NCI-H2029 treated with DMSO at 0.1 percent for 48 hours (cell line): ENCODE data around the gene CLPSL2.
A peak's percentile ranks its signal among the peaks of the same experiment; 100 is the strongest.

Experiments
- DNase-seq: peaks from one replicate; lab custom pipeline; 2025; lab: John Stamatoyannopoulos, UW

Gene CLPSL2

GRCh38 chr6:35787266-35788218 is 11.1 kb downstream of the CLPSL2 start:
- no peak for DNase-seq

GRCh38 chr6:35788423-35788982 is 12.1 kb downstream of the CLPSL2 start:
- DNase-seq = no peak

GRCh38 chr6:35790683-35791082 is 14.3 kb downstream of the CLPSL2 start:
- no peak for DNase-seq

- DNase-seq = no peak
Observed at GRCh38 chr6:35794536-35795452, 18.4 kb downstream of the CLPSL2 start.

- DNase-seq = no peak
Observed at GRCh38 chr6:35795453-35796071, 19.2 kb downstream of the CLPSL2 start.

GRCh38 chr6:35796236-35796635 is 19.8 kb downstream of the CLPSL2 start:
- DNase-seq = no peak

- no peak for DNase-seq
Observed at GRCh38 chr6:35797837-35798526, 21.6 kb downstream of the CLPSL2 start.

- no peak for DNase-seq
Observed at GRCh38 chr6:35798706-35799105, 22.3 kb downstream of the CLPSL2 start.

- no peak for DNase-seq
Observed at GRCh38 chr6:35801148-35801547, 24.8 kb downstream of the CLPSL2 start.

- peak; percentile 36 for DNase-seq
Observed at GRCh38 chr6:35804996-35805736, 28.8 kb downstream of the CLPSL2 start, which contains the start of gene LHFPL5. LHFPL5 (plus strand) TSS chr6:35805352; CDS start chr6:35805671, 319 bp downstream.

GRCh38 chr6:35808688-35809087 is 32.3 kb downstream of the CLPSL2 start:
- peak; percentile 80 for DNase-seq

- no peak for DNase-seq
Observed at GRCh38 chr6:35809809-35810208, 33.4 kb downstream of the CLPSL2 start.

GRCh38 chr6:35810971-35811698 is 34.7 kb downstream of the CLPSL2 start:
- peak; percentile 59 for DNase-seq

- DNase-seq = no peak
Observed at GRCh38 chr6:35811699-35811995, 35.2 kb downstream of the CLPSL2 start.

GRCh38 chr6:35817515-35817914 is 41.1 kb downstream of the CLPSL2 start:
- DNase-seq = no peak

- DNase-seq = no peak
Observed at GRCh38 chr6:35823601-35824000, 47.2 kb downstream of the CLPSL2 start.

- DNase-seq = no peak
Observed at GRCh38 chr6:35824552-35825192, 48.3 kb downstream of the CLPSL2 start.
